AG04449 (cell line): ENCODE results near the gene CCNYL1.

Experiments used
- CTCF ChIA-PET: fragments of 350-600 bp; formaldehyde crosslinking; extraction: SDS; loops from one replicate; lab custom pipeline; 2021; ENCODE audit warnings: antibody characterized with exemption; lab: Yijun Ruan, JAX
- POLR2A ChIA-PET: fragments of 400-600, 350-600 bp; formaldehyde crosslinking; extraction: SDS; loops from one replicate; lab custom pipeline; 2020; ENCODE audit warnings: antibody characterized with exemption, inconsistent platforms; lab: Yijun Ruan, JAX
- DNase-seq: peaks from one replicate; pipeline ENCODE4 v3.0.0-alpha.2; 2010; ENCODE audit warnings: low read depth, low spot score
- H3K4me3 ChIP-seq: 2 replicates; pipeline ENCODE4 v1.5.1; 2011; ENCODE audit warnings: low read depth, mild to moderate bottlenecking, control low read depth, low read length
- TF ChIP-seq, protein P1 (sequence below): IDR thresholded peaks from one replicate; pipeline ENCODE4 v1.5.1; 2011; ENCODE audit warnings: mild to moderate bottlenecking, moderate library complexity, low read length, control low read depth, inconsistent platforms; ENCODE audit not compliant: insufficient read depth; ENCODE audit errors: missing control alignments

Gene CCNYL1

DNA sequence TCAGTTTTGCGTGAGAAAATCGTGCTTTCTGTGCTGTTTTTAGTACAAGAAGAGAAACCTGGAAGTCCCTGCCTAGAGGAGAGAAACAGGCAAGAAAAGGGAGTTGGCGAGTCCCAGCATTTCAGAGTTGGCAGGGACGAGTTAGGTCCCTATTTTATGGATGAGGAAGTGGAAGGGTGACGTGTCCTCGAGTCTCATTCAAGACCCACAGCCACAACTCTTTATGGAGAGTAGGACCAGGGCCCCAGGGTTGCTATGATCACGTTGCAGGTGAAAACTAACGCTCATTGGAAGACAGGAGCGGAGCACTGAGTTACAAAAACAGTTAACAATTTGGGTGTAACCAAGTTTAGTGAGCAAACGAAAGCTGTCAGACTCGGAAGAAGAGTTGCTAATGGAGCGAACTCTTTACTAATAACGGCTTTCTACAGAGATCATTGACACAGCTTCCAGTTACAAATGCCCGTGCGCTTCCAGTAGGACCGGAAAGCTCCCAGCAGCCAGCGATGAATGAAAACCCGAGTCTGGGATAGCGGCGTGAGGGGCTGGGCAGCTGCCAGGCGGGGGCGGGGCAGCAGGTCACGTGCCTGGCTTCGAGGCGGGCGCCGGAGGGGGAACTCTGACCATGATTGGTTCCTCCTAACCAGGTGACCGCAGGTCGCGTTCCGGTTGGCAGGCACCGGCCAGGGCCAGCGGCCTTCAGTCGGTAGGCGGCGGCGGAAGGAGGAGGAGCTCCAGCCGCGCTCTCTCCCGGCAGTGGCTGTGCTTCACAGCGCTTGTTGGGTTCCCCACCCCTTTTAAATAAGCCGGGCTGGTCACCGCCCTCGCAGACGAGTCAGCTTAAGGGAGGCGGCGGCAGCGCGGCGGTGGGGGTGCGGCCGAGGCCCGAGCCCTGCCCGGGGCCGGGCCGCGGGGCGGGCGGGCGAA is at the start of gene CCNYL1:
Gene CCNYL1, plus strand, starts transcription at position 827 of the 927 bp plus-strand sequence. CDS start 257 bp downstream, outside the sequence.
- DNase-seq = peak; percentile 96
- ChIA-PET CTCF (interaction anchor here (0.9 to 1.1 kb wide), 4 partner anchors 10 to 85 kb away, joined by 3 to 5 read pairs (median 3); partner anchors contain the start of gene METTL21A), POLR2A (interaction anchor here (0.6 to 2.4 kb wide), 9 partner anchors 17 to 464 kb away, joined by 3 to 9 read pairs (median 4); partner anchors contain the start of genes CREB1 and METTL21A)
- peak within 1 kb of the TSS; percentile 91 for H3K4me3 ChIP-seq
- TF ChIP-seq, protein P1, sequence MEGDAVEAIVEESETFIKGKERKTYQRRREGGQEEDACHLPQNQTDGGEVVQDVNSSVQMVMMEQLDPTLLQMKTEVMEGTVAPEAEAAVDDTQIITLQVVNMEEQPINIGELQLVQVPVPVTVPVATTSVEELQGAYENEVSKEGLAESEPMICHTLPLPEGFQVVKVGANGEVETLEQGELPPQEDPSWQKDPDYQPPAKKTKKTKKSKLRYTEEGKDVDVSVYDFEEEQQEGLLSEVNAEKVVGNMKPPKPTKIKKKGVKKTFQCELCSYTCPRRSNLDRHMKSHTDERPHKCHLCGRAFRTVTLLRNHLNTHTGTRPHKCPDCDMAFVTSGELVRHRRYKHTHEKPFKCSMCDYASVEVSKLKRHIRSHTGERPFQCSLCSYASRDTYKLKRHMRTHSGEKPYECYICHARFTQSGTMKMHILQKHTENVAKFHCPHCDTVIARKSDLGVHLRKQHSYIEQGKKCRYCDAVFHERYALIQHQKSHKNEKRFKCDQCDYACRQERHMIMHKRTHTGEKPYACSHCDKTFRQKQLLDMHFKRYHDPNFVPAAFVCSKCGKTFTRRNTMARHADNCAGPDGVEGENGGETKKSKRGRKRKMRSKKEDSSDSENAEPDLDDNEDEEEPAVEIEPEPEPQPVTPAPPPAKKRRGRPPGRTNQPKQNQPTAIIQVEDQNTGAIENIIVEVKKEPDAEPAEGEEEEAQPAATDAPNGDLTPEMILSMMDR = no peak

DNA sequence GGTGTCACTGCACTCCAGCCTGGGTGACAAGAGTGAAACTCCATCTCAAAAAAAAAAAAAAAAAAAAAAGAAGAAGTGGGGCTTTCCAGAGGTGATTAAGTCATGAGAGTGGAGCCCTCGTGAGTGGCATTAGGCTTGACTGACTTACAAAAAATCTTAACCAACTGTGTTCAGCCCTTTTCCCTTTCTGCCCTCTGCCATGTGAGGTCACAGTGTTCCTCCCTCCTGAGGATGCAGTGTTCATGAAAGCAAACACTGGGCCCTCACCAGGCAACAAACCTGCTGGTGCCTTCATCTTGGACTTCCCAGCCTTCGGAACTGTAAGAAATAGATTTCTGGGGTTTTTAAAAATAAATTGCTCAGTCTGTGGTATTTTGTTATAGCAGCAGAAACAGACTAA is 49.2 kb upstream of the CCNYL1 start:
- TF ChIP-seq, protein P1 = no peak
- no peak overlapping the region for H3K4me3 ChIP-seq
- POLR2A ChIA-PET = no interaction called here
- CTCF ChIA-PET = no interaction called here
- DNase-seq = no peak

- DNase-seq = no peak
- POLR2A ChIA-PET = no interaction called here
- H3K4me3 ChIP-seq = no peak overlapping the region
- CTCF ChIA-PET = no interaction called here
- TF ChIP-seq, protein P1 = no peak
Observed at GRCh38 chr2:207663870-207664545, 47.4 kb upstream of the CCNYL1 start.

DNA sequence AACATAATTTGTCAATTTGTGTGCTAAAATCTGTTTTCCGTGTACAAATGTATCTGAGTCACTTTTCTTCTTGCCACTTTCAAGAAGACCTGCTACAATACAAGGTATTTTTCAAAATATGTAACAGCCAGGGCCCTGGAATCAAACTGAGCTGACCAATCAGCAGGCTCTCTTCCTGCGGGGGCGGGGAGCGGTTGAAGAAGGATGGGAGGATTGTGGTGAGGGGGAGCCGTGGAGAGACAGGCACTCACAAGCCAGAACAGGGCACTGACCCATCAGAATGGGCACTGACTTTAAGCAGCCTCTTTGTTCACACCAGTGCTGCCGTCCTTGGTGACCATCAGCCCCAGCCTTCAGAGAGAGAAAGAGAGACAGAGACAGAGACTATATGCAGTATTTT is 40.6 kb upstream of the CCNYL1 start:
- H3K4me3 ChIP-seq = no peak overlapping the region
- POLR2A ChIA-PET = no interaction called here
- TF ChIP-seq, protein P1 = no peak
- no peak for DNase-seq
- CTCF ChIA-PET = no interaction called here

- DNase-seq = no peak
- CTCF ChIA-PET = no interaction called here
- no peak overlapping the region for H3K4me3 ChIP-seq
- TF ChIP-seq, protein P1 = no peak
- POLR2A ChIA-PET = no interaction called here
Observed at GRCh38 chr2:207673431-207673830, 38.0 kb upstream of the CCNYL1 start.
